Measurements from ENCODE around the gene PF4V1.

The PF4V1 gene

GRCh38 chr4:73847526-73848182, 5.4 kb upstream of the PF4V1 start:
- DNase-seq = no peak

DNA sequence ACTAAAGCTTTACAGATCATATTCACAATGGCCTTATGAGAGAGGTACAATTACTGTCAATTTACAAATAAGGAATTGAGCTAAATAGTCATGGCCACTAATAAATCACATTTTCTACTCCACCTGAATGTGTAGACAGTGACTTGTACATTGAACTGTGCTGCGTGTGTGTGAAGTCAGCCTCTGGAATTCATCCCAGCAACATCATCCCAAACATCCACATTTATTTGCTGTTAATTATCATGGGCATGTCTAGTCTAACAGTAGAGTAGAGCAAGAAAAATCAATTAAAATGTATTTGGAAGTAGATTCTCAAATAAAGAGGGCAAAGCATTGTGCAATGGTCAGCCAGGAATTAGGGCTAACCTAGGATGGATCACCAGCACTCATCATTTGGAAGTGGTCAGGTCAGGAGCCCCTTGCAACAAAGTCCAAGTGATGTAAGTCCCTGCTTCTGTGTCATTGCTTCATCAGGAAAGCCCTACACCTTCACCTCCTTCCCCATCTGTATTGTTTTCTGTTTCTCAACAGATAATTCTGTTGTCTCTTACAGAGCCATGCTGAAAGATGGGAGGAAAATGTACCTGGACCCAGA, 4.8 kb upstream of the PF4V1 start:
- DNase-seq = no peak

- DNase-seq = no peak
Measured at GRCh38 chr4:73850261-73850970, 2.7 kb upstream of the PF4V1 start.

DNA sequence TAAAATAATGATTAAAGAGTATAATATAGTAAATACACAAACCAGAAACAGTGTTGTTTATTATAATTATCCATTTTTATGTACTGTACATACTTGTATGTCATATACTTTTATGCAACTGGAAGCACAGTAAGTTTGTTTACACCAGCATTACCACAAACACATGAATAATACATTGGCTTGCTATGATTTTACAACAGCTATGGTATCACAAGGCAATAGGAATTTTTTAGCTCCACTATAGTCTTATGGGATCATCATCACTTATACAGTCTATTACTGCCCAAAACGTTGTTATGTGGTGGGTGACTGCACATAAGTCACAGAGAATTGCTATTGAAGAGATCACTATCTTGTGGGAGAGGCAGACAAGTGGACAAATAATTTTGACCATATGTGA, 1.8 kb upstream of the PF4V1 start:
- DNase-seq = no peak

DNA sequence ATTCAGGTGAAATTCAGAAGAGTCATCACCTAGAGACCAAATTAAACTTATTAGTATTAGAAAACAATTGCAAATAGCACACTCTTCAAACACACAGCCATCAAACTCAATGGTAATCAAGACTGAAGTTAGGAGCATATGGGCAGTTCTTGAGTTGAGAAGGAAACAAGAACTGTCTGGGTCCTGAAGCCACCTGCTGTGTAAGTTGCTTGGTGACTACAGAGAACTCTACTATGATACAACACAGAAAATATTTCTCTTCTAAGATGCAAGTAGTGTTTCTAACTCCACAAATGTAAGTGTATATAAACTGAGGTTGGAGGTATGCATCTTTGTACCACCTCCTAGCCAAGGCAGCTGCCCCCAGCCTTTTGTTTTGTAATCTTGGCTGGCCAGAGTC, 325 bp upstream of the PF4V1 start:
- no peak for DNase-seq

- no peak for DNase-seq
Measured at GRCh38 chr4:73853718-73854473, 800 bp downstream of the PF4V1 start.

DNA sequence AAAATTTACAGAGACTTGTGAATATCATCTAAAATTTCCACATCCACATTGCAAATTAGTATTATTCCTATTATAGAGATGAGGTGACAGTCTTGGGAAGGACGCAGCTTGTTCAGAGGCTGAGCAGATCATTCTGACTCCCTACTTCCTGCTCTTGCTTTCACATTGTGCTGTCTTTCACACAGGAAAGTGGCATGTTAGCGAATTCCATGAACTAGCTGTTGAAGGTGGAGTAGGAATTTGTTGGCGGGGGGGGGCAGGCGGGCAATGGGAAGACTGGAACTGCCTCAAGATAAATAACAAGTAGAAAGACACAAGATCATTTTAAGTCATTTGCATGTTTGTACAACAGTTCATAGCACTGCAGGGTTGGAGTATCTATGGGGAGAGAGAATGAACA, 2.3 kb downstream of the PF4V1 start:
- DNase-seq = no peak

DNA sequence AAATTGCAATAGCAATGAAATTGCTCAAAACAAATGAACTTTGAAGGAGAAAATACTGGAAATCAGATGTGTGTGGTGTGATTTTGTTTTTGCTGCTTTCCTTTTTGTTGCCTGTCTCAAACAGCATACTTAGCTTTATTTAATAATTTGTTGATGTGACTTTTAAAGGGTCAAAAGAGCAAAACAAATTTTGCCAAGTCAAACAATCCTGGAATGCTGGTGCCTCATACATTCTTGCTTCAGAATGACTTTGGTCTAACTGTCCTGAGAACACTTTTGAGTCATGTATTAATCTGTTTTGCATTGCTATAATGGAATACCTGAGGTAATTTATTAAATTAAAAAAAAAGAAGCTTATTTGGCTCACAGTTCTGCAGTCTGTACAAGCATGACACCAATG, 3.4 kb downstream of the PF4V1 start:
- no peak for DNase-seq

- no peak for DNase-seq
Measured at GRCh38 chr4:73859614-73860088, 6.6 kb downstream of the PF4V1 start.

DNA sequence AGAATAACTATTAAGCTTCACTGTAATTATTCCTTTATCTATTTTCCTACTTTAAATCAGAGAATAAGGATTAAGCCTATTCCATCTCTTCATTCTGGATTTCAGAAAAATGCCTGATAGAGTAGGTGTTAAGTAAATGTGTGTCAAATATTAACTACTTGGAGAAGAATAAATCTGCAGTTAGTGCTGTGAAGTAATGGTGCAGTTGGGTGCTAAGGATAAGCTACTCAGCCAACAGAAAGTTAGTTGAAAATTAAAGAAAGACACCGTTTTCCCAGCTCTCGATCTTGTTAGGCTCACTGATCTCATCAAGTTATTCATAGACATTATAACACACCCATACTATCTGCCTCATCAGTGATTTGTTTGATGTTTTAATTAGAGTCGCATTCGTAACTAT, 7.1 kb downstream of the PF4V1 start:
- DNase-seq = no peak

DNA sequence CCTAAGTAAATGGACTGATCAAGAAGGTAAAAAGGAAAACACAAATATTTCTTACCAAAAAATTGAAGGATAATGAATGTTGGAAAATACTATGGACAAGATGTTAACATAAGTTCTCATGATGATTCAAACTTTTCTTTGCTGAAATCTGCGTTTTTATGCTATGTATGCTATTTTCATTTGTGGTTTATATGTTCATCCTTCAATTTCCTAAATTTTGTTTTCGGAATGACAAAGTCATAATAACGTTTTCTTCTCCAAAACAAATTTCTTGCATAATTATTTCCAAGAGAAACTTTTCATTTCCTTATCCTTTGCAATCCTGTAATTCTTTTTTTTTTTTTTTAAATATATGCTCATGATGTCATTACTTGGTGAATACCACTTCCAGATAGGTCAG, 7.8 kb downstream of the PF4V1 start:
- no peak for DNase-seq

DNA sequence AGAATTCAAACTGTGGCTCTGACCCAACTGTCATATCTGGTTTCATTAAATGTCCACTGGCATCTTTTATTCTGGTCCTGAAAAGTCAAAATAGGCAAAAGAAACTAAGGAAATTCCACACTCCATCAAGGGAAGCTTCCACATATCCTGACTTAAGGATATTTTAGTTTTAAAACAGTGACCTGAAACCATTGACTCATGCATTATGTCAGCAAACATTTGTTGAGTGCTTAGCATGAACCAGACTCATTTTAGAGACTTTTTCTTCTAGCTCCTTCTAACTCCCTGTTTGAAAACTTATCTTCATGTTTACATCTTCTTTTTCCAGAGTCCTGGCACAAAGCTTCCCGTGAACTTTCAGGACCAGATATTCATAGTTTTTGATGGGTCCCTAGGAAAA, 9.2 kb downstream of the PF4V1 start:
- no peak for DNase-seq

GRCh38 chr4:73864365-73864764, 11.3 kb downstream of the PF4V1 start:
- DNase-seq = peak in 1 of 2 experiments; percentile 4

DNA sequence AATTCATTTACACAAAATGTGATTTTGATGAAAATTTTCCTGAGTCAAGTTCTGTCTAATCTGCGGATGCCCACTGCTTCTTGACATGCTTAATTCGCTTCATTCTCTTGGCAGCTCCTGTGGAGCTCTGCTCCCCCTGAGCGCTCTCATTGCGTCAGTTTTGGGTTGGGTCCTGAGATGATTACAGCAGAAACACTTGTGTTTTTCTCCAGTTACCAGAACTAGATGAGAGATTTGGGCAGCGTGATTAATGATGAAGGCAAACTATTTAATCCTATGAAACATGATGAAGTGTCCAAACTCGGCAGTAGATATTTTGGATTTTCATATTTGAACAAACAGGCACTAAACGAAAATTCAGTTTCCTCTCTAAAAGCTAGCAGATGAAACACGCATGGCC, 11.9 kb downstream of the PF4V1 start:
- DNase-seq = no peak

DNA sequence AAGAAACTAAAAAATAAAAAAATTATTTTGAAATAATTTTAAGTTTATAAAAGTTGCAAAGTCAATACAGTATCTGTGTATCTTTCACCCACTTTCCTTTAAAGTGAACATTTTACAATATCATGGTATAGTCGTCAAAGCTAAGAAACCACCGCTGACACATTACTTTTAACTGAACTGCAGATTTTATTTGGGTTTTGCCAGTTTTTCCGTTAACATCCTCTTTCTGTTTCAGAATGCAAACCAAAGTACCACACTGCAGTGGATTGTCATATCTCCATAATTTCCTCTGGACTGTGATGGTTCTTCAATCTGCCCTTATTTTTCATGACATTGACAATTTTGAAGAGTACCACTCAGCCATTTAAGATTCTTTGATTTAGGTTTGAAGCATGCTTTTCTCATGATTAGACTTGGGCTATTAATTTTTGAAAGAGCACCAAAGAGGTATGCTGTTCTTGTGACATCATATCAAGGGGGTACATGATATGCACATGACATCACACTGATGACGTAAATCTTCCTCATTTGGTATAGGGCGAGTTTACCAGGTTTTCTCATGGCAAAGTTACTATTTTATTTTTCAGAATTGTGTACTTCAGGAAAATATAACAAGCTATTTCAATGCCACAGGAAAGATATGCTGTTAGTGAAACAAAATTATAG, 12.5 kb downstream of the PF4V1 start:
- no peak for DNase-seq

- no peak for DNase-seq
Measured at GRCh38 chr4:73866246-73866645, 13.2 kb downstream of the PF4V1 start.

GRCh38 chr4:73867783-73868182, 14.7 kb downstream of the PF4V1 start:
- no peak for DNase-seq

GRCh38 chr4:73868206-73869129, 15.4 kb downstream of the PF4V1 start:
- DNase-seq = peak in 1 of 2 experiments; percentile 3

DNA sequence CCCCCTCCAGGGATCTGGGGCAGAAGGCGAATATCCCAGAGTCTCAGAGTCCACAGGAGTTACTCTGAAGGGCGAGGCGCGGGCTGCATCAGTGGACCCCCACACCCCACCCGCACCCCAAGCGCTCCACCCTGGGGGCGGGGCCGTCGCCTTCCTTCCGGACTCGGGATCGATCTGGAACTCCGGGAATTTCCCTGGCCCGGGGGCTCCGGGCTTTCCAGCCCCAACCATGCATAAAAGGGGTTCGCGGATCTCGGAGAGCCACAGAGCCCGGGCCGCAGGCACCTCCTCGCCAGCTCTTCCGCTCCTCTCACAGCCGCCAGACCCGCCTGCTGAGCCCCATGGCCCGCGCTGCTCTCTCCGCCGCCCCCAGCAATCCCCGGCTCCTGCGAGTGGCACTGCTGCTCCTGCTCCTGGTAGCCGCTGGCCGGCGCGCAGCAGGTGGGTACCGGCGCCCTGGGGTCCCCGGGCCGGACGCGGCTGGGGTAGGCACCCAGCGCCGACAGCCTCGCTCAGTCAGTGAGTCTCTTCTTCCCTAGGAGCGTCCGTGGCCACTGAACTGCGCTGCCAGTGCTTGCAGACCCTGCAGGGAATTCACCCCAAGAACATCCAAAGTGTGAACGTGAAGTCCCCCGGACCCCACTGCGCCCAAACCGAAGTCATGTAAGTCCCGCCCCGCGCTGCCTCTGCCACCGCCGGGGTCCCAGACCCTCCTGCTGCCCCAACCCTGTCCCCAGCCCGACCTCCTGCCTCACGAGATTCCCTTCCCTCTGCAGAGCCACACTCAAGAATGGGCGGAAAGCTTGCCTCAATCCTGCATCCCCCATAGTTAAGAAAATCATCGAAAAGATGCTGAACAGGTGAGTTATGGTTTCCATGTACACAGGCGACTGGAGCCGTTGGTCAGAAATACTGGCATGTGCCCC, 16.3 kb downstream of the PF4V1 start, which contains the start of gene CXCL1:
TSS of gene CXCL1 (plus strand) at position 264 of the 926 bp plus-strand sequence. CDS start at position 342, 78 bp downstream.
- no peak for DNase-seq

DNA sequence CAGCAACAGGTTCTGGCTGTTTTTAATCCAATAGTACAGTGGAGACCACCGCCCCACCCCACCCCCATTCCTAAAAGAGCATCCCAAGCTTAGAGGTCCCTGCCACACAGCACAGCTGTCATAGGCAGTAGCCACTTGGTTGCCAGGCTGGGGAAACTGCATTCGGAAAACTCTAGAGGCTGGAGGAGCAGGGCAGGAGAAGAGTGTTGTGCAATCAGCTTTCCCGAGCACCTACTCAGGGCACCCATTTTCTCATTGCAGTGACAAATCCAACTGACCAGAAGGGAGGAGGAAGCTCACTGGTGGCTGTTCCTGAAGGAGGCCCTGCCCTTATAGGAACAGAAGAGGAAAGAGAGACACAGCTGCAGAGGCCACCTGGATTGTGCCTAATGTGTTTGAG, 17.2 kb downstream of the PF4V1 start:
- peak in 1 of 2 experiments; percentile 3 for DNase-seq
